GM23248 (cell line): ENCODE measurements around the gene HTR2C.

Experiments used
- EZH2 ChIP-seq: fragments of 200-600 bp; sonication (generic); IDR thresholded peaks from 2 replicates; pipeline ENCODE4 v1.6.1; 2018; ENCODE audit warnings: antibody characterized with exemption, mild to moderate bottlenecking; ENCODE audit not compliant: insufficient read depth, poor library complexity, severe bottlenecking
- EZH2phosphoT487 ChIP-seq: fragments of 200-600 bp; sonication (generic); IDR thresholded peaks from 2 replicates; pipeline ENCODE4 v1.6.1; 2018; ENCODE audit warnings: antibody characterized with exemption, moderate library complexity, mild to moderate bottlenecking, low read depth; ENCODE audit not compliant: insufficient read depth

DNA sequence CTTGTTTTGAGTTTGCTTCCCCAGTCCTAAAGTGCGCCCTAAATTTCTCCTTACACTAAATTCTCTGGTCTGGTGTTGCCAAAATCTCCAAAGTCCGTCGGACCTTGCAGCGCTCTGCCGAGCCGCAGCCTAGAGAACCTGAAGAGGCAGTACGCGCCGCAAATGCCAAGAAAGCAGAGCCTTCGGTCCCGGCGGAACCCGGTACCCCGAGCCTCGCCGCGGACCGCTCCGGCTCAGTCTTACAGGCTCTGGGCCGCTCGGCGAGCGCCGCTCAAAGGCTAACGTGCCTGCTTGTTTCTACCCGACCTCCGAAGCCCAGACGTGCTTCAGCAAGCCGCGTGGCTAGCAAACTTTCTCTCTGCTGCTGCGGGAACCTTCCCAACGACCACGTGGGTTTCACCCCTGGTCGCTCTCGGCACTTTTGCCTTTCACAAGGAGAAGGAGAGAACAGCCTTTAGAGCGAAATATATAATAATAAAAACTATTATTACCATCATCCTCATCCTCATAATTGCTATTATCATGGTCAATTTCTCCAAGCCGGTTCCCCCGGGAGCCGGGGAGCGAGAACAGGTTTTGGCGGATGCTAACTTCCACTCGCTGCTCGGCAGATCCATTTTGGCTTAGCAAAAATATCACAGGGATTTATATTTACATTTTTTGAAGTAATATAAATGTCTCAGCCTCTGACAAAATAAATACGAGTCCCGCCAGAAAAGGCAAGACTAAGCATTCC, 2.2 kb upstream of the HTR2C start:
- TF ChIP-seq EZH2 = no peak
- TF ChIP-seq EZH2phosphoT487 = no peak
